Measurements from ENCODE around the gene TTC39B.
"Not testable (repeated sequence)": the region's sequence is repeated elsewhere in the genome, so short reads cannot be mapped to it uniquely, and the experiment has no call there.

Gene TTC39B

GRCh38 chr9:15262581-15262980 is 44.4 kb downstream of the TTC39B start:
- no peak for FAIRE-seq

- no peak for FAIRE-seq
Measured at GRCh38 chr9:15256426-15256825, 50.6 kb downstream of the TTC39B start.

- no peak for FAIRE-seq
Measured at GRCh38 chr9:15253786-15254185, 53.2 kb downstream of the TTC39B start.

GRCh38 chr9:15253197-15253596 is 53.8 kb downstream of the TTC39B start:
- no peak for FAIRE-seq

- no peak for FAIRE-seq
Measured at GRCh38 chr9:15249981-15250380, 57.0 kb downstream of the TTC39B start.

- no peak for FAIRE-seq
Measured at GRCh38 chr9:15249042-15249818, 57.8 kb downstream of the TTC39B start.

GRCh38 chr9:15248621-15249020 is 58.4 kb downstream of the TTC39B start:
- FAIRE-seq, result no peak

GRCh38 chr9:15248081-15248480 is 58.9 kb downstream of the TTC39B start:
- FAIRE-seq, result no peak

- FAIRE-seq, result no peak
Measured at GRCh38 chr9:15246708-15247107, 60.3 kb downstream of the TTC39B start.

GRCh38 chr9:15246243-15246642 is 60.8 kb downstream of the TTC39B start:
- FAIRE-seq, result no peak

- FAIRE-seq, result no peak
Measured at GRCh38 chr9:15244001-15244441, 63.0 kb downstream of the TTC39B start.

- no peak for FAIRE-seq
Measured at GRCh38 chr9:15243081-15243480, 63.9 kb downstream of the TTC39B start.

GRCh38 chr9:15240927-15241326 is 66.1 kb downstream of the TTC39B start:
- no peak for FAIRE-seq

- FAIRE-seq, result no peak
Measured at GRCh38 chr9:15239816-15240215, 67.2 kb downstream of the TTC39B start.

GRCh38 chr9:15238646-15239045 is 68.4 kb downstream of the TTC39B start:
- no peak for FAIRE-seq

GRCh38 chr9:15235658-15236057 is 71.4 kb downstream of the TTC39B start:
- no peak for FAIRE-seq

GRCh38 chr9:15233941-15234490 is 73.0 kb downstream of the TTC39B start:
- not testable (repeated sequence) for FAIRE-seq

GRCh38 chr9:15232706-15233280 is 74.2 kb downstream of the TTC39B start:
- not testable (repeated sequence) for FAIRE-seq

GRCh38 chr9:15231788-15232635 is 75.0 kb downstream of the TTC39B start:
- FAIRE-seq, result no peak

- FAIRE-seq, result no peak
Measured at GRCh38 chr9:15229409-15229808, 77.6 kb downstream of the TTC39B start.

GRCh38 chr9:15227491-15227890 is 79.5 kb downstream of the TTC39B start:
- FAIRE-seq, result no peak

GRCh38 chr9:15225564-15226126 is 81.4 kb downstream of the TTC39B start:
- no peak for FAIRE-seq

- no peak for FAIRE-seq
Measured at GRCh38 chr9:15222313-15222712, 84.7 kb downstream of the TTC39B start.

Measured in G401.6 (cell line).